Middle frontal gyrus (tissue), 1 donor: Measurements from ENCODE around the gene USF3.

Experiments used
- DNase-seq: peaks from one replicate; pipeline ENCODE4 v3.0.0-alpha.2; 2015; ENCODE audit warnings: low spot score; ENCODE audit errors: extremely low spot score

USF3 gene

GRCh38 chr3:113607219-113607596, 89.2 kb downstream of the USF3 start:
- DNase-seq, result no peak

DNA sequence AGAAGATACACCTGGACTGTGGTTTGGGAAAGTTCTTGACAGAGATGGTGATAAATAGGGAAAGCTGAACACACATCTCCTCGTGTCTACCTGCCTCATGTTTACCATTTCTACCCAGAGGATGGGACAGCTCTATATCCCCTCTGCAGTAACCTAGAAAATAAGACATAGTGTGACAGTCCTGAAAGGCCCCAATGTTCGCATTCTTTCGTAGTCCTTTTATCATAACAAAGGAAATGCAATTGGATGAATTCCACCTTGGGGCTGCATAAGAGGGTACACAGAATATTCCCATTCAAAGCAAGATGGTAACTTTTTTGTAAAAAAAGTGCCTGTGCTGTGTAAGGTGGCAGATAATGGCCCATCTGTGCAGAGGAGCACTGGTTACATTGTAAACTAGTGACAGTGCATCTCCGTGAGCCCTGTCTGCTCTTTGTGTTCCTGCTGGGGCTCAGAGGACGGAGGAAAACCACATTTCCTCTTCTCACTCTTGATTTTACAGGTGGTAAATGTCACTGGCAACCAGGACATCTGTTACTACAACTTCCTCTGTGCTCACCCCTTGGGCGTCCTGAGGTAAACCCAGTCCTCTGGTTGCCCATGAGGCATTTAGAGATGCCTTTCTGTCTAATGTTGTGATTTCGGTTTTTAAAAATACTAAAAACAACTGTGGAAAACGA, 89.8 kb downstream of the USF3 start:
- no peak for DNase-seq

DNA sequence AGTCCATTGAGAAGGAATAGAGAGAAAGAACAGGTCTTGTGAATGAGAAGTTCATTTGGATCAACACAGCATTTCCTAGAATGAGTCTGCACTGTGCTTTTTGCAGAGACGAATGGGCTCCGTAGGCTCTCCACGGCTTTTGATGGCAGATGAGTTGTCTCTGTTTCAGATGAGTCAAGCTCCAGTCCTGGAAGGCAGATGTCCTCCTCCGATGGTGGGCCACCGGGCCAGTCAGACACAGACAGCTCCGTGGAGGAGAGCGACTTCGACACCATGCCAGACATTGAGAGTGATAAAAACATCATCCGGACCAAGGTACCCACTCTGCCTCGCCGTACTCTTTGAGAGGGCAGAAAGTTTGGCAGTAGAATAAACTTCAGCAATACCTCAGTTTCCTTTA, 93.6 kb downstream of the USF3 start:
- DNase-seq, result no peak

DNA sequence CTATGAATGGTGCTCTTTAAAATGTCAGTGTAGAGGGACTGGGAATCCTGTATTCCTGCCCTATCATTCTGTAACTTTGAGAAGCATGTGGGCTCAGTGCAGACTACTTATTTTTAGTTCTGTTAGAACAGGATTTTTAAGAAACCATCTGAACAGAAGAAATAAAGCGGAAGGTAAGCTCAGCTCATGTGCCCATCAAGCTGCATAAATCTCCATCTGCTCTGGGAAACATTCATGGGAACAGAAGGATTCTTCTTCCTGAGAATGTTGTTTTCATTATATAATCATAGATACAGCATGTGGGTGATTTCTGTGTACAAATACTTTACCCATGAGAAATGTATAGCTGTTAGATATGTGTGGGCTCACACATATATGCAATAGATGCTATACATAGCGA, 94.2 kb downstream of the USF3 start:
- DNase-seq, result no peak

DNA sequence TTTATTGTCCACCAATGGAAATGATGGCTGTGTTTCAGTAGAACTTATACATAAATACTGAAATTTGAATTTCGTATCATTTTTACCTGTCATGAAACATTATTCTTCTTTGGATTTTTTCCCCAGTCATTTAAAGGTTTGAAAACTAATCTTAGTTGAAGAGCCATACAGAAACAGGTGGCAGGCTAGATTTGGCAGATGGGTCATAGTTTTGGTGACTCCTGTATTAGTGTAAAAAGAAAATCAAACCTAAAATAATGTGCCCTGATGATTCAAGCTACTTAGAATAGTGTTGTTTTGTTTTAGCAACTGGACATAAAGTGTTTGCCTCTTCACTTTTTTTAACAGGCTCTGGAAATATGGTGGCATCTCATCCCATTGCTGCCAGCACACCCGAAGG, 95.2 kb downstream of the USF3 start:
- no peak for DNase-seq

DNA sequence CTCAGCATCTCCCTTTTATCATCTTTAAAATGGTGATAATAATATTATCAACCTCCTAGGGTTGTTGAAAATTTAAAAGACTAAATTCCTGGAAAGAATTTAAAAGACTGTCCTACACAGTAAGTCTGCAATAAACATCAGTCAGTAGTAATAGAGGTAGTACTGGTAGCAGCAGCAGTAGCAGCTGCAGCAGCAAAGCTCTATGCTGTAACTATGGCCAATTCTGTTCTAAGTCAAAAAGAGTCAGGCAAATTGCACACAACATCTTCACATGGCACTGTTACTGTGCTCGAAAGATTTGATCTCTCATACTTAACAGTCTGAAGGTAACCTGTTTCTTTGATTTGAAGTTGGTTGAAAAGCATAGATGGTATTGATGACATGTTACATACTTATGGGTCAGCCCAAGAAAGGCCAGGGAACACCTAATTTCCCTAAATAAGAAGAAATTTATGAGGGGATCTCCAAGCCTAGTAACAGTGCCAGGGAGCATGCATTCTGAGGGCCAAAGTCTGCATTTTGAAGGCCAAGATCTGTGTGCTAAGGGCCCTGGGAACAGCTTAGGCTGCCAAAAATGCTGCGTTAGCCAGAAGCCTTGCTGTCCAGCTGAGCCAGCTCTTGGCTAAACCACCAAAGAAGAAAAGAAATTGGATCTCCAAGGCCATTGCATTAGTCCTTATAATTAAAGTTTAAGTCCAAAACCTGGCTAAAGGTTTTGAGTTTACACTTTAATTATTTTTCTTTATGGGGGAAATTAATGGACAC, 95.8 kb downstream of the USF3 start:
- DNase-seq, result no peak
